ENCODE data around the gene TMPRSS9.

Gene TMPRSS9

GRCh38 chr19:2338751-2339643 is 21.1 kb upstream of the TMPRSS9 start:
- H3K9ac ChIP-seq (ENCODE audit: low read length) = no peak overlapping the region
- H3K27ac ChIP-seq (ENCODE audit: low read depth, low read length) = no peak overlapping the region

GRCh38 chr19:2339644-2340310 is 20.3 kb upstream of the TMPRSS9 start:
- no peak overlapping the region for H3K27ac ChIP-seq (ENCODE audit: low read depth, low read length)
- H2AK5ac ChIP-seq (ENCODE audit: low read length) = no peak overlapping the region
- peaks cover 26 to 29% of the 10 kb centered on the region in 2 experiments for H3K4me1 ChIP-seq (ENCODE audit: control insufficient read depth in 1 of 2, insufficient read depth in 2 of 2, low read length in 2 of 2)
- H3K9ac ChIP-seq (ENCODE audit: low read length) = no peak overlapping the region
- H3K4me2 ChIP-seq (ENCODE audit: low read length) = no peak overlapping the region
- peaks cover 12% of the 10 kb centered on the region for H3K79me1 ChIP-seq (ENCODE audit: low read length)
- H3K14ac ChIP-seq (ENCODE audit: low read length) = no peak overlapping the region
- no peak overlapping the region for H2AFZ ChIP-seq (ENCODE audit: insufficient read depth, low read length, poor library complexity)
- no CpG with 5 or more reads among the region's 52 CpGs for WGBS (ENCODE audit: extremely low coverage, insufficient coverage, insufficient read length)
- DNase-seq = no peak
- H3K27me3 ChIP-seq (ENCODE audit: insufficient read depth, low read length) = no peaks in the 10 kb centered on the region
- H3K4me3 ChIP-seq (ENCODE audit: low read depth, low read length) = no peak overlapping the region
- H3K36me3 ChIP-seq (ENCODE audit: control insufficient read depth in 1 of 2, insufficient read depth in 2 of 2, low read length in 2 of 2) = peaks cover 24 to 29% of the 10 kb centered on the region in 2 experiments
- no peak overlapping the region for H4K8ac ChIP-seq (ENCODE audit: low read depth, low read length)
- no peak overlapping the region for H2BK120ac ChIP-seq (ENCODE audit: insufficient read depth, low read length, poor library complexity)
- no peak overlapping the region for H2BK5ac ChIP-seq (ENCODE audit: low read depth, low read length, poor library complexity)
- no peak overlapping the region for H3K23ac ChIP-seq (ENCODE audit: low read length)
- H3K4ac ChIP-seq (ENCODE audit: low read depth, low read length) = no peak overlapping the region
- H4K12ac ChIP-seq (ENCODE audit: low read depth, low read length) = no peak overlapping the region
- peaks cover 4% of the 10 kb centered on the region for H3K79me2 ChIP-seq (ENCODE audit: control insufficient read depth, insufficient read depth, low read length, poor library complexity)
- H2BK12ac ChIP-seq (ENCODE audit: low read length) = no peak overlapping the region
- H3K9me3 ChIP-seq (ENCODE audit: insufficient read depth, low read depth, low read length) = peaks cover 9% of the 10 kb centered on the region
- peak overlapping the region; percentile 10 for H3K18ac ChIP-seq (ENCODE audit: low read length)
- H4K91ac ChIP-seq (ENCODE audit: low read depth, low read length) = peak overlapping the region; percentile 3

More at GRCh38 chr19:2338751-2339643, 21.1 kb upstream of the TMPRSS9 start:
- H4K91ac ChIP-seq (ENCODE audit: low read depth, low read length) = peak overlapping the region; percentile 3
- H3K4me1 ChIP-seq (ENCODE audit: control insufficient read depth in 1 of 2, insufficient read depth in 2 of 2, low read length in 2 of 2) = peaks cover 26 to 29% of the 10 kb centered on the region in 2 experiments
- no peak overlapping the region for H3K4ac ChIP-seq (ENCODE audit: low read depth, low read length)
- H3K79me1 ChIP-seq (ENCODE audit: low read length) = peaks cover 12% of the 10 kb centered on the region
- H2BK12ac ChIP-seq (ENCODE audit: low read length) = no peak overlapping the region
- H2AK5ac ChIP-seq (ENCODE audit: low read length) = no peak overlapping the region
- H3K36me3 ChIP-seq (ENCODE audit: control insufficient read depth in 1 of 2, insufficient read depth in 2 of 2, low read length in 2 of 2) = peaks cover 20 to 29% of the 10 kb centered on the region in 2 experiments
- WGBS (ENCODE audit: extremely low coverage, insufficient coverage, insufficient read length) = no CpG with 5 or more reads among the region's 54 CpGs
- H3K27me3 ChIP-seq (ENCODE audit: insufficient read depth, low read length) = no peaks in the 10 kb centered on the region
- no peak overlapping the region for H3K4me3 ChIP-seq (ENCODE audit: low read depth, low read length)
- H3K14ac ChIP-seq (ENCODE audit: low read length) = no peak overlapping the region
- no peak overlapping the region for H4K8ac ChIP-seq (ENCODE audit: low read depth, low read length)
- H4K12ac ChIP-seq (ENCODE audit: low read depth, low read length) = no peak overlapping the region
- no peak overlapping the region for H2BK5ac ChIP-seq (ENCODE audit: low read depth, low read length, poor library complexity)
- no peak overlapping the region for H3K18ac ChIP-seq (ENCODE audit: low read length)
- peaks cover 4% of the 10 kb centered on the region for H3K79me2 ChIP-seq (ENCODE audit: control insufficient read depth, insufficient read depth, low read length, poor library complexity)
- H3K23ac ChIP-seq (ENCODE audit: low read length) = no peak overlapping the region
- peaks cover 9% of the 10 kb centered on the region for H3K9me3 ChIP-seq (ENCODE audit: insufficient read depth, low read depth, low read length)
- H2AFZ ChIP-seq (ENCODE audit: insufficient read depth, low read length, poor library complexity) = no peak overlapping the region
- no peak overlapping the region for H2BK120ac ChIP-seq (ENCODE audit: insufficient read depth, low read length, poor library complexity)
- DNase-seq = no peak
- H3K4me2 ChIP-seq (ENCODE audit: low read length) = no peak overlapping the region

- Histone ChIP-seq H3K4me2 (ENCODE audit: low read length) (no peak overlapping the region), H2AK5ac (ENCODE audit: low read length) (peak overlapping the region; percentile 61), H4K12ac (ENCODE audit: low read depth, low read length) (peak overlapping the region; percentile 17), H2BK120ac (ENCODE audit: insufficient read depth, low read length, poor library complexity) (peak overlapping the region; percentile 73), H2AFZ (ENCODE audit: insufficient read depth, low read length, poor library complexity) (no peak overlapping the region), H3K9ac (ENCODE audit: low read length) (no peak overlapping the region), H4K91ac (ENCODE audit: low read depth, low read length) (peak overlapping the region; percentile 94), H3K36me3 (ENCODE audit: control insufficient read depth in 1 of 2, insufficient read depth in 2 of 2, low read length in 2 of 2) (peaks cover 27 to 30% of the 10 kb centered on the region in 2 experiments), H3K9me3 (ENCODE audit: insufficient read depth, low read depth, low read length) (peaks cover 6% of the 10 kb centered on the region), H3K4me3 (ENCODE audit: low read depth, low read length) (no peak overlapping the region), H2BK12ac (ENCODE audit: low read length) (peak overlapping the region; percentile 75), H3K27ac (ENCODE audit: low read depth, low read length) (peak overlapping the region; percentile 42), H3K14ac (ENCODE audit: low read length) (peak overlapping the region; percentile 61), H2BK5ac (ENCODE audit: low read depth, low read length, poor library complexity) (peak overlapping the region; percentile 71), H3K4me1 (ENCODE audit: control insufficient read depth in 1 of 2, insufficient read depth in 2 of 2, low read length in 2 of 2) (peaks cover 26 to 29% of the 10 kb centered on the region in 2 experiments), H3K4ac (ENCODE audit: low read depth, low read length) (peak overlapping the region; percentile 32), H4K8ac (ENCODE audit: low read depth, low read length) (peak overlapping the region; percentile 55), H3K79me2 (ENCODE audit: control insufficient read depth, insufficient read depth, low read length, poor library complexity) (peaks cover 4% of the 10 kb centered on the region), H3K18ac (ENCODE audit: low read length) (peak overlapping the region; percentile 76), H3K79me1 (ENCODE audit: low read length) (peaks cover 12% of the 10 kb centered on the region), H3K27me3 (ENCODE audit: insufficient read depth, low read length) (no peaks in the 10 kb centered on the region), H3K23ac (ENCODE audit: low read length) (no peak overlapping the region)
- no CpG with 5 or more reads among the region's 38 CpGs for WGBS (ENCODE audit: extremely low coverage, insufficient coverage, insufficient read length)
- DNase-seq = peak; percentile 26 to 46
Measured at GRCh38 chr19:2340496-2341243, 19.4 kb upstream of the TMPRSS9 start.

- Histone ChIP-seq H3K9ac (ENCODE audit: low read length) (no peak overlapping the region), H3K9me3 (ENCODE audit: insufficient read depth, low read depth, low read length) (peaks cover 4% of the 10 kb centered on the region), H3K79me1 (ENCODE audit: low read length) (peaks cover 12% of the 10 kb centered on the region), H2BK5ac (ENCODE audit: low read depth, low read length, poor library complexity) (peak overlapping the region; percentile 71), H3K27me3 (ENCODE audit: insufficient read depth, low read length) (no peaks in the 10 kb centered on the region), H3K4me2 (ENCODE audit: low read length) (no peak overlapping the region), H2BK120ac (ENCODE audit: insufficient read depth, low read length, poor library complexity) (peak overlapping the region; percentile 73), H3K4ac (ENCODE audit: low read depth, low read length) (peak overlapping the region; percentile 32), H3K36me3 (ENCODE audit: control insufficient read depth in 1 of 2, insufficient read depth in 2 of 2, low read length in 2 of 2) (peaks cover 30% of the 10 kb centered on the region in 2 experiments), H3K27ac (ENCODE audit: low read depth, low read length) (peak overlapping the region; percentile 42), H3K14ac (ENCODE audit: low read length) (peak overlapping the region; percentile 61), H3K18ac (ENCODE audit: low read length) (peak overlapping the region; percentile 76), H2AK5ac (ENCODE audit: low read length) (peak overlapping the region; percentile 61), H3K4me1 (ENCODE audit: control insufficient read depth in 1 of 2, insufficient read depth in 2 of 2, low read length in 2 of 2) (peaks cover 26 to 29% of the 10 kb centered on the region in 2 experiments), H3K23ac (ENCODE audit: low read length) (no peak overlapping the region), H2AFZ (ENCODE audit: insufficient read depth, low read length, poor library complexity) (no peak overlapping the region), H4K91ac (ENCODE audit: low read depth, low read length) (peak overlapping the region; percentile 94), H3K79me2 (ENCODE audit: control insufficient read depth, insufficient read depth, low read length, poor library complexity) (peaks cover 4% of the 10 kb centered on the region), H4K12ac (ENCODE audit: low read depth, low read length) (peak overlapping the region; percentile 17), H4K8ac (ENCODE audit: low read depth, low read length) (peak overlapping the region; percentile 55), H3K4me3 (ENCODE audit: low read depth, low read length) (no peak overlapping the region), H2BK12ac (ENCODE audit: low read length) (peak overlapping the region; percentile 75)
- no peak for DNase-seq
- no CpG with 5 or more reads among the region's 24 CpGs for WGBS (ENCODE audit: extremely low coverage, insufficient coverage, insufficient read length)
Measured at GRCh38 chr19:2341244-2341751, 18.8 kb upstream of the TMPRSS9 start.
